ENCODE results near the gene FRMPD1. TPM values are rescaled to one million over a fixed set of nuclear protein-coding genes. Genes with fewer than 3 reads are reported as not detected.

FRMPD1 gene
- polyA plus RNA-seq, 2 of the 4 experiments (the other 2 are of a cell fraction), result 0.01 TPM; not detected in 1

- Histone ChIP-seq H3K4me1 (peaks cover 3% of the 10 kb centered on the region; the same call in 1 of the 3 replicates), H3K4me3 (no peak overlapping the region), H3K27ac (no peak overlapping the region), H3K4me2 (no peak overlapping the region), H3K9me3 (no peaks in the 10 kb centered on the region)
- CTCF ChIA-PET, result no interaction called here
- no peak for TF ChIP-seq POLR2A (IDR thresholded peaks at IDR 0.05; ENCODE audit: low read length)
- no peak for TF ChIP-seq REST (IDR thresholded peaks at IDR 0.05)
- TF ChIP-seq ZC3H11A (IDR thresholded peaks at IDR 0.05), result no peak
- no peak for TF ChIP-seq ZNF302 (CRISPR knock-in tag; IDR thresholded peaks at IDR 0.05)
- no peak for TF ChIP-seq HOXB13 (CRISPR knock-in tag; IDR thresholded peaks at IDR 0.05; ENCODE audit: low read depth)
- TF ChIP-seq HOXB5 (CRISPR knock-in tag; IDR thresholded peaks at IDR 0.05), result no peak
- no peak for TF ChIP-seq MAX (IDR thresholded peaks at IDR 0.05)
- TF ChIP-seq ATOH8 (CRISPR knock-in tag; IDR thresholded peaks at IDR 0.05; ENCODE audit: low read depth), result no peak
- TF ChIP-seq TFCP2L1 (CRISPR knock-in tag; IDR thresholded peaks at IDR 0.05), result no peak
- TF ChIP-seq RFX5 (IDR thresholded peaks at IDR 0.05), result no peak
- no peak for TF ChIP-seq FOSB (CRISPR knock-in tag; IDR thresholded peaks at IDR 0.05)
- no peak for TF ChIP-seq KDM1A (IDR thresholded peaks at IDR 0.05; ENCODE audit: low read depth)
- no peak for TF ChIP-seq ZFP36 (IDR thresholded peaks at IDR 0.05; ENCODE audit: borderline replicate concordance, partially characterized antibody)
- TF ChIP-seq NFE2L2 (conservative IDR thresholded peaks at IDR 0.05; ENCODE audit: low read length), result no peak
- no peak for TF ChIP-seq BHLHE40 (IDR thresholded peaks at IDR 0.05; ENCODE audit: low read depth, low read length)
- TF ChIP-seq FOXS1 (CRISPR knock-in tag; IDR thresholded peaks at IDR 0.05), result no peak
- no peak for TF ChIP-seq SMC3 (IDR thresholded peaks at IDR 0.05)
- no peak for TF ChIP-seq E2F6 (IDR thresholded peaks at IDR 0.05; ENCODE audit: borderline replicate concordance, low read depth)
- no peak for TF ChIP-seq TP53 (CRISPR knock-in tag; IDR thresholded peaks at IDR 0.05)
- no peak for TF ChIP-seq CBX2 (IDR thresholded peaks at IDR 0.05; ENCODE audit: borderline replicate concordance, low read depth)
- DNase-seq (ENCODE audit: low read depth in 1 of 2, low spot score in 1 of 2), result no peak
- WGBS (ENCODE audit: missing lambda C conversion rate), result 68% methylated on average over 7 of the region's 7 CpGs
- no peak for ATAC-seq
- POLR2A ChIA-PET, result no interaction called here
- FAIRE-seq, result no peak
Observed at GRCh38 chr9:37652261-37652660, 1.5 kb downstream of the FRMPD1 start.

GRCh38 chr9:37653385-37653784, 2.6 kb downstream of the FRMPD1 start:
- no peak overlapping the region for H3K4me2 ChIP-seq
- FAIRE-seq, result no peak

More at GRCh38 chr9:37653385-37653784, 2.6 kb downstream of the FRMPD1 start:
- Histone ChIP-seq H3K4me1 (peaks cover 3% of the 10 kb centered on the region; the same call in 1 of the 3 replicates), H3K9me3 (no peaks in the 10 kb centered on the region), H3K4me3 (no peak overlapping the region), H3K27ac (no peak overlapping the region)
- DNase-seq (ENCODE audit: low read depth in 1 of 2, low spot score in 1 of 2) (no peak), ATAC-seq (no peak)
- 42% methylated on average over 2 of the region's 2 CpGs for WGBS (ENCODE audit: missing lambda C conversion rate)
- TF ChIP-seq NFE2L2 (conservative IDR thresholded peaks at IDR 0.05; ENCODE audit: low read length) (no peak), BHLHE40 (IDR thresholded peaks at IDR 0.05; ENCODE audit: low read depth, low read length) (no peak), EHF (CRISPR knock-in tag; IDR thresholded peaks at IDR 0.05) (no peak), RAD21 (conservative IDR thresholded peaks at IDR 0.05 in 1 of 2, IDR thresholded peaks at IDR 0.05 in 1 of 2) (no peak), RCOR1 (IDR thresholded peaks at IDR 0.05; ENCODE audit: low read depth, low read length) (no peak), HEYL (CRISPR knock-in tag; IDR thresholded peaks at IDR 0.05) (no peak), E2F6 (IDR thresholded peaks at IDR 0.05; ENCODE audit: borderline replicate concordance, low read depth) (no peak), PHF8 (IDR thresholded peaks at IDR 0.05; ENCODE audit: borderline replicate concordance, low read depth) (no peak), TP53 (CRISPR knock-in tag; IDR thresholded peaks at IDR 0.05) (no peak), RNF2 (IDR thresholded peaks at IDR 0.05; ENCODE audit: borderline replicate concordance, low read depth) (no peak), ESRRA (IDR thresholded peaks at IDR 0.05; ENCODE audit: borderline replicate concordance, low read length) (no peak), CHD4 (IDR thresholded peaks at IDR 0.05; ENCODE audit: borderline replicate concordance) (no peak), FOXS1 (CRISPR knock-in tag; IDR thresholded peaks at IDR 0.05) (no peak)
- ChIA-PET CTCF (interaction anchor here (1.0 to 1.6 kb wide), 2 partner anchors 13 to 60 kb away, joined by 3 to 4 read pairs; no protein-coding TSS in a partner anchor), POLR2A (no interaction called here)
